OCI-LY7 (cell line): ENCODE measurements around the gene TMEM217. TPM values are rescaled to one million over a fixed set of nuclear protein-coding genes. Genes with fewer than 3 reads are reported as not detected.

ENCODE experiments used
- BruUV-seq: library from RNA; stranded (reverse); fragments of 400-500 nt; replicated peaks from 2 replicates; lab custom pipeline; 2021; lab: Mats Ljungman, UMichigan
- CTCF ChIA-PET: fragments of 300-600 bp; sonication (Branson Sonifier 250); formaldehyde crosslinking; loops from one replicate; lab custom pipeline; 2022; ENCODE audit warnings: antibody characterized with exemption; ENCODE audit not compliant: unreplicated experiment; lab: Charles Lee
- POLR2A ChIA-PET: fragments of 300-600 bp; sonication (Branson Sonifier 250); formaldehyde crosslinking; loops from one replicate; lab custom pipeline; 2022; ENCODE audit warnings: antibody characterized with exemption; lab: Charles Lee
- DNase-seq: peaks from one replicate; pipeline ENCODE4 v3.0.0-alpha.2; 2015; ENCODE audit warnings: low spot score
- H2AFZ ChIP-seq: fragments of 200-600 bp; sonication (generic), shearing (Covaris generic); 2 replicates; pipeline ENCODE4 v1.6.1; 2014; ENCODE audit warnings: mild to moderate bottlenecking, antibody characterized with exemption, low read length, moderate library complexity
- H3K27ac ChIP-seq: fragments of 200-600 bp; sonication (generic); 2 replicates; pipeline ENCODE4 v1.5.1; 2014; ENCODE audit warnings: mixed run types, low read depth, mild to moderate bottlenecking, moderate library complexity, low read length, inconsistent platforms; ENCODE audit not compliant: poor library complexity, severe bottlenecking
- H3K36me3 ChIP-seq: fragments of 200-600 bp; sonication (generic); 2 replicates; pipeline ENCODE4 v1.6.1; 2014; ENCODE audit warnings: mild to moderate bottlenecking, antibody characterized with exemption, low read length, moderate library complexity, mixed read lengths; ENCODE audit not compliant: insufficient read depth
- H3K4me1 ChIP-seq: fragments of 200-600 bp; sonication (generic); 2 replicates; pipeline ENCODE4 v1.5.1; 2014; ENCODE audit warnings: mild to moderate bottlenecking, low read length; ENCODE audit not compliant: insufficient read depth, poor library complexity, severe bottlenecking
- H3K4me2 ChIP-seq: fragments of 200-600 bp; sonication (generic); 2 replicates; pipeline ENCODE4 v1.6.1; 2014; ENCODE audit warnings: mild to moderate bottlenecking, low read length
- H3K4me3 ChIP-seq: fragments of 200-600 bp; sonication (generic); 2 replicates; pipeline ENCODE4 v1.5.1; 2014; ENCODE audit warnings: mild to moderate bottlenecking, low read depth, low read length; ENCODE audit not compliant: poor library complexity, severe bottlenecking
- H3K79me2 ChIP-seq: fragments of 200-600 bp; sonication (generic); 2 replicates; pipeline ENCODE4 v1.6.1; 2016; ENCODE audit warnings: low read depth, mild to moderate bottlenecking, low read length, moderate library complexity, mixed read lengths; ENCODE audit not compliant: insufficient read depth
- H3K9me2 ChIP-seq: fragments of 200-600 bp; sonication (generic); 2 replicates; pipeline ENCODE4 v1.6.1; 2016; ENCODE audit warnings: mild to moderate bottlenecking, low read length, mixed read lengths; ENCODE audit not compliant: insufficient read depth
- H3K9me3 ChIP-seq: fragments of 200-600 bp; sonication (generic); 2 replicates; pipeline ENCODE4 v1.6.1; 2014; ENCODE audit warnings: mild to moderate bottlenecking, mixed run types, low read length, mixed read lengths
- H4K20me1 ChIP-seq: fragments of 200-600 bp; sonication (generic); 2 replicates; pipeline ENCODE4 v1.6.1; 2014; ENCODE audit warnings: mild to moderate bottlenecking, antibody characterized with exemption, low read length, moderate library complexity, mixed read lengths; ENCODE audit not compliant: insufficient read depth
- CTCF ChIP-seq: fragments of 200-600 bp; sonication (generic); conservative IDR thresholded peaks from 2 replicates; pipeline ENCODE4 v1.5.1; 2014; ENCODE audit warnings: mild to moderate bottlenecking, antibody characterized with exemption, low read length, moderate library complexity, mixed read lengths
- EZH2phosphoT487 ChIP-seq: fragments of 200-600 bp; sonication (generic); IDR thresholded peaks from 2 replicates; pipeline ENCODE4 v1.6.1; 2018; ENCODE audit warnings: low read depth, borderline replicate concordance, mild to moderate bottlenecking, mixed run types, antibody characterized with exemption, low read length, moderate library complexity, mixed read lengths
- intact Hi-C: fragments of 100-400 bp; cut with micrococcal nuclease; formaldehyde crosslinking; loops from one replicate; pipeline ENCODE4 v1.10.0; 2022; ENCODE audit not compliant: unreplicated experiment
- total RNA-seq, 2 experiments: library from RNA; depleted of rRNA in 1 of 2; stranded (reverse); fragments of >200 nt in 1 of 2; shearing (Covaris generic) in 1 of 2; gene quantifications; 2 replicates each; pipeline ENCODE4 v1.2.3, GENCODE V29; 2014 to 2022

The TMEM217 gene
- total RNA-seq, 2 experiments from 2014 or later, result 0.34 TPM; not detected in 1

DNA sequence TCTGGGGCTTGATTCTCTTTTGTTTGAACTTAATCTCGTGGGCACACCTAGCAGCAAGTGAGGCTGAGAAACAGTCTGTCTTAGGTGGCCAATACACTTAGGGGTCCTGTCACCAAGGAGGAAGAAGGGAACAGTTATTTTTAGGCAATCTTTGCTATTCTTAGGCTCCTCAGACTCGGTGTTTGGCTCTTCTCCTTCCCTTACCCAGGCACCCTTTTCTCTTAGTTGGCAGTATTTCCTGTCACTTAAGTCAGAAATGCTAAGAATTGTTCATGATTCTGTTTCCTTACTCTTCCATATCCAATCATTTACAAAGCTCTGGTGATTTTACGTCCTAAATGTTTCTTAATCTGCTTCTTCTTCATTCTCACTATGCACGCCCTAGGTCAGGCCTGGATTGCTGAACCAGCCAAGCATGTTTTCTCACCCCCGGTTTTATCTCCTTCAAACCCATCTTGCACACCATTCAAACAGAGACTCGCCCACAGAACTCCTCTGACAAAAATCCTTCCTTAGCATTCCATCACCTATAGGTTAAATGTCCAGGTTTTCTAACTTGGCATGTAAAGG is 45.2 kb upstream of the TMEM217 start:
- BruUV-seq, result no TSS peak
- Histone ChIP-seq H3K27ac (no peak overlapping the region), H3K36me3 (peaks cover 5% of the 10 kb centered on the region; the same call in 1 of the 2 replicates), H3K4me3 (no peak overlapping the region), H3K79me2 (no peaks in the 10 kb centered on the region), H4K20me1 (no peaks in the 10 kb centered on the region), H3K4me1 (no peaks in the 10 kb centered on the region), H3K9me3 (no peaks in the 10 kb centered on the region), H2AFZ (no peak overlapping the region), H3K4me2 (no peak overlapping the region), H3K9me2 (no peaks in the 10 kb centered on the region)
- POLR2A ChIA-PET, result interaction anchor here (0.5 kb wide), 1 partner anchor 621 kb away, joined by 4 read pairs; no protein-coding TSS in a partner anchor
- CTCF ChIA-PET, result interaction anchor here (0.6 kb wide), 1 partner anchor 247 kb away, joined by 3 read pairs; no protein-coding TSS in a partner anchor
- no peak for TF ChIP-seq EZH2phosphoT487
- no peak for TF ChIP-seq CTCF
- intact Hi-C loops, result no loop called here
- no peak for DNase-seq

DNA sequence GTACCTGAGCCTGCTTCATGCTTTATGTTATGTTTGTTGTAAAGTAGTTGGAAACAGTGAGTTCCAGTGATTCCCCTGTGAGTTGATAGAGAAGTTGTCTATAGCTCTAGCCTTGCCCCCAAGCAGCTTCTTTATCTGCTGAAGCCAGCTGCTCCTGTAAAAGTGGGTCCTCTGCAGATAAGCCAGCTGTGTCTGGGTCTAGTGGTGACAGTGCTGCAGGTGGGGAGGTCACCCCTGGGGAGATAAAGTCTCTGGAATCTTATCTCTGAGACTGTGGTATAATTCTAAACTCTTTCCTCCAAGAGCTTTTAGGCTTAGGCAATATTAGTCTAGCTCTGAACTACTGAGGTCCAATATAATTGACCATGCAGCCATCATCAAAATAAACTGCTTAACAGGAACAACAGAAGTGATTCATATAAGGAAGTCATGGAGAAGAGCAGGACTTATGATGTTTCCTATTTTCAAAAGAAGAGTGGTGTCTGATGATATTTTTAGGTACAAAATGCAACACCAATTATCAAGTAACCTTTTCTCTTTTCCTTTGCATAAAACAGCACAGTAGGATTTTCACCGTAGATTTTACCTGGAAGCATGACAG is 44.2 kb upstream of the TMEM217 start:
- H4K20me1 ChIP-seq, result no peaks in the 10 kb centered on the region
- CTCF ChIA-PET, result no interaction called here

More for the DNA sequence above, 44.2 kb upstream of the TMEM217 start:
- POLR2A ChIA-PET, result interaction anchor here (0.6 kb wide), 1 partner anchor 13 kb away, joined by 3 read pairs; no protein-coding TSS in a partner anchor
- intact Hi-C loops, result no loop called here
- Histone ChIP-seq H3K9me3 (no peaks in the 10 kb centered on the region), H3K79me2 (no peaks in the 10 kb centered on the region), H3K36me3 (peaks cover 9% of the 10 kb centered on the region), H3K4me2 (no peak overlapping the region), H3K27ac (no peak overlapping the region), H3K9me2 (no peaks in the 10 kb centered on the region), H3K4me1 (no peaks in the 10 kb centered on the region), H3K4me3 (no peak overlapping the region), H2AFZ (no peak overlapping the region)
- DNase-seq, result no peak
- TF ChIP-seq CTCF (no peak), EZH2phosphoT487 (no peak)
- no TSS peak for BruUV-seq
